ENCODE measurements around the gene MYL12B. TPM values are rescaled to one million over a fixed set of nuclear protein-coding genes. Genes with fewer than 3 reads are reported as not detected.

The MYL12B gene
- total RNA-seq, 4 donors from 2014 or later, result 261 to 505 (median 275) TPM

DNA sequence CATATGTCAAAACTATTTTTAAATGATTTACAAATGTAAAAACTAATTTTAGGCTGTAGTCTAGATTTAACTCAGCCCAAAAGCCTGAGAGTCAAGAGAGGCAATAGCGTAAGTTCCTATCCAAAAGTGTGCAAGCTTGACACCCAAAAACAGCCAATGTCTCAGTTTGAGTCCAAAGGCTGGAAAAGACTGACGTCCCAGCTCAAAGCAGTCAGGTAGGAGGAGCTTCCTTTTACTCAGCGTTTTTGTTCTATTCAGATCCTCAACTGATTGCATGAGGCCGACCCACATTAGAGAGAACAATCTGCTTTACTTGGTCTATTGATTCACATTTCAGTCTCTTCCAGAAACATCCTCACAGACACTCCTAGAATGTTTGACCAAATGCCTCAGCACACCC, 51.8 kb downstream of the MYL12B start:
- no peak for TF ChIP-seq CTCF (IDR thresholded peaks at IDR 0.05; ENCODE audit: low read depth)

- no peak for TF ChIP-seq CTCF (IDR thresholded peaks at IDR 0.05; ENCODE audit: low read depth)
Measured at GRCh38 chr18:3319399-3319798, 57.5 kb downstream of the MYL12B start.

- no peak for TF ChIP-seq CTCF (IDR thresholded peaks at IDR 0.05; ENCODE audit: low read depth)
Measured at GRCh38 chr18:3319894-3320454, 58.0 kb downstream of the MYL12B start.

DNA sequence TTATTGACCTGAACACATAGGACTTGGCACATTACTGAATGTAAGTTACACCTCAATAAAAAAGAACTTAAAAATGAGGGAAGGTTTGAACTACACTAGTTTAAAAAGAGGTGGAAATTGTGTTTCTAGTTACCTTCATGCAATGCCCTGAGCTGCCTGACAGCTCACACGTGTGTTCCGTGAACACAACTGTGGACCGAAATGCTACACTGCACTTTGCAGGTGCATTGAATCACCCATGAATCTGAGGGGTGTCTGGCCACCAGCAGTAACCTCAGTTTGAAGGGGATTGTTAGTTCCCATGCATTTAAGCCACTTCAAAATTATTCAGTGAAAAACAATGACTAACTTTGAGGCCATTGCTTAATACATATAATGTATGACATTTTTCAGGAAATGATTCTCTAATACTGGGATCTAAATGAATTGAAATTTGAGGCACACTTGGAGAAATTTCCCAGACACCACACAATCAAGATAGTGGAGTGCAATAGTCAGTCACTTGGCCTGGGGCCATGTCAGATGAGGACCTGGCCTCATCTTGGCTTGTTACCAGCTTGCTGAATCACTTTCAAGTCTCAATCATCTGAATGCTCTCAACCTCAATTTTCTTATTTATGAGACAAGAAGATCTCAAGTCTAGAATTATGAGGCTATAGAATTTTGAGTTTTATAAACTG, 59.3 kb downstream of the MYL12B start:
- TF ChIP-seq CTCF (IDR thresholded peaks at IDR 0.05; ENCODE audit: low read depth), result no peak

DNA sequence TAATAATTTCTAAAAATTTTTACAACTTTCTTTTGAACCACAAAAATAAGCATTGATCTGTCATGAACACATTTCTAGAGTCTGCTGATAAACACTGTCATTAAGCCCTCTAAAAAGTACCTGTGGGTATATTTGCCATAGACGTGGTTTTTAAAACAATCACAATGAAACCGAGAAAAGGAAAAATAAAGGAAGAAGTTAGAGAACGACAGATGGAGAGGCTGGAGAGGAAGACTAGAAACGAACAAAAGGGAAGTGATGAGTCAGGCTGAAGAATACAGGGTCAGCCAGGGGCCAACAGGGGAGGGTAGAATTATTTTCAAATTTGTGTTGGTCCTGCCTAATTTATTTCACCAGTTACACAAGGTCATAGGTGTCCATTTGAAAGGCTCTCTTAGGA, 62.0 kb downstream of the MYL12B start:
- no peak for TF ChIP-seq CTCF (IDR thresholded peaks at IDR 0.05; ENCODE audit: low read depth)

Other genes starting within 250 kb of the MYL12B start
- 10 to 100 TPM; 23.8 to 33.3 (median 29.1) TPM for gene LPIN2, start 249.0 kb upstream of the MYL12B start, total RNA-seq
- 10 to 100 TPM in 1 of 4 donors, 1 to 10 TPM in 3; 3.7 to 14.1 (median 6.6) TPM for gene MYOM1, start 42.2 kb upstream of the MYL12B start, total RNA-seq
- gene MYL12A, start 14.3 kb upstream of the MYL12B start, total RNA-seq, result 100 to 1,000 TPM; 491 to 829 (median 530) TPM
- gene TGIF1, start 188.0 kb downstream of the MYL12B start, total RNA-seq, result 10 to 100 TPM; 40.6 to 80.2 (median 62.3) TPM

All from subcutaneous adipose tissue (tissue), 4 donors.